ENCODE results near the gene CLBA1.
"Not testable (repeated sequence)": the region's sequence is repeated elsewhere in the genome, so short reads cannot be mapped to it uniquely, and the experiment has no call there.

The CLBA1 gene

DNA sequence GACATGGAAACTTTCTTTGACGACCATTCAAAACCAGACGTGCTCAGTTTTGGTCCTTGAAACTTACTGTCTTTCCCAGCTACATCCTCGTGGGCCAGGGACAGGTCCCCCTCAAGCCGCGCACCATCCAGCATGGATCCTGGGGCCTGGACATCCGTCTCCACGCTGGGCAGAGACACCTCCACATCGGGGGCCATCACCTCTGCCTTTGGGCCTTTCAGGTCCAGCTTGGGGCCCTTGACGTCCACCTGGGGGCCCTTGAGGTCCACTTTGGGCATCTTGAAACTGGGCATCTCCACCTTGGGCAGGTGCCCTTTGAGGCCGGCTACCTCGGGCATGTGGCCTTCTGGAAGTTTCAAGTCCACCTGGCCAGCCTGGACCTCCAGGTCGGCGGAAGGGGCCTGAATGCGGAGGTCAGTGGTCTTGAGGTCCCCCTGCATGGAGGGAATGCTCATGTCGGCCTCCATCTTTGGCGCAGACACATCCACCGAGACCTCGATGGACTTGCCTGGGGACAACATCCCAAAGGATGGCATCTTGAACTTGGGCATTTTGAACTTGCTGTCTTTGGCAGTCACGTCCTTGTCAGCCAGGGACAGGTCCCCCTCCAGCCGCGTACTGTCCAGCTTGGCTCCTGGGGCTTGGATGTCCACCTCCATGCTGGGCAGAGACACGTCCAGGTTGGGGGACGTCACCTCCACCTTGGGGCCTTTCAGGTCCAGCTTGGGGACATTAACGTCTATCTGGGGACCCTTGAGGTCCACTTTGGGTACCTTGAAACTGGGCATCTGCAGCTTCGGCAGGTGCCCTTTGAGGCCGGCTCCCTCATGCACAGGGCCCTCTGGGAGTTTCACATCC is 43.9 kb upstream of the CLBA1 start:
- H3K9ac ChIP-seq (ENCODE audit: low read depth, low read length), result no peak overlapping the region
- 95% methylated on average over 26 of the region's 26 CpGs for WGBS
- H3K4me3 ChIP-seq (ENCODE audit: low read length), result no peak overlapping the region
- H3K27me3 ChIP-seq (ENCODE audit: insufficient read depth, low read length), result peaks cover 23% of the 10 kb centered on the region
- H3K27ac ChIP-seq (ENCODE audit: low read depth, low read length), result no peak overlapping the region
- H3K4me1 ChIP-seq (ENCODE audit: insufficient read depth, low read length), result no peaks in the 10 kb centered on the region
- H3K36me3 ChIP-seq (ENCODE audit: insufficient read depth, low read length), result no peaks in the 10 kb centered on the region
- H3K9me3 ChIP-seq (ENCODE audit: insufficient read depth, low read depth, low read length), result no peaks in the 10 kb centered on the region

DNA sequence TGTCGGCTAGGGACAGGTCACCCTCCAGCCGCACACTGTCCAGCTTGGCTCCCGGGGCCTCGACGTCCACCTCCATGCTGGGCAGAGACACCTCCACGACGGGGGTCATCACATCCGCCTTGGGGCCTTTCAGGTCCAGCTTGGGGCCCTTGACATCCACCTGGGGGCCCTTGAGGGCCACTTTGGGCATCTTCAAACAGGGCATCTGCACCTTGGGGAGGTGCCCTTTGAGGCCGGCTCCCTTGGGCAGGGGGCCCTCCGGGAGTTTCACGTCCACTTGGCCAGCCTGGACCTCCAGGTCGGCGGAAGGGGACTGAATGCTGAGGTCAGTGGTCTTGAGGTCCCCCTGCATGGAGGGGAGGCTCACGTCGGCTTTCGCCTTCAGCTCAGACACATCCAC is 43.0 kb upstream of the CLBA1 start:
- Histone ChIP-seq H3K36me3 (ENCODE audit: insufficient read depth, low read length) (no peaks in the 10 kb centered on the region), H3K27me3 (ENCODE audit: insufficient read depth, low read length) (peaks cover 15% of the 10 kb centered on the region), H3K9me3 (ENCODE audit: insufficient read depth, low read depth, low read length) (no peaks in the 10 kb centered on the region), H3K4me3 (ENCODE audit: low read length) (no peak overlapping the region), H3K9ac (ENCODE audit: low read depth, low read length) (no peak overlapping the region), H3K4me1 (ENCODE audit: insufficient read depth, low read length) (no peaks in the 10 kb centered on the region), H3K27ac (ENCODE audit: low read depth, low read length) (no peak overlapping the region)
- 94% methylated on average over 16 of the region's 16 CpGs for WGBS

DNA sequence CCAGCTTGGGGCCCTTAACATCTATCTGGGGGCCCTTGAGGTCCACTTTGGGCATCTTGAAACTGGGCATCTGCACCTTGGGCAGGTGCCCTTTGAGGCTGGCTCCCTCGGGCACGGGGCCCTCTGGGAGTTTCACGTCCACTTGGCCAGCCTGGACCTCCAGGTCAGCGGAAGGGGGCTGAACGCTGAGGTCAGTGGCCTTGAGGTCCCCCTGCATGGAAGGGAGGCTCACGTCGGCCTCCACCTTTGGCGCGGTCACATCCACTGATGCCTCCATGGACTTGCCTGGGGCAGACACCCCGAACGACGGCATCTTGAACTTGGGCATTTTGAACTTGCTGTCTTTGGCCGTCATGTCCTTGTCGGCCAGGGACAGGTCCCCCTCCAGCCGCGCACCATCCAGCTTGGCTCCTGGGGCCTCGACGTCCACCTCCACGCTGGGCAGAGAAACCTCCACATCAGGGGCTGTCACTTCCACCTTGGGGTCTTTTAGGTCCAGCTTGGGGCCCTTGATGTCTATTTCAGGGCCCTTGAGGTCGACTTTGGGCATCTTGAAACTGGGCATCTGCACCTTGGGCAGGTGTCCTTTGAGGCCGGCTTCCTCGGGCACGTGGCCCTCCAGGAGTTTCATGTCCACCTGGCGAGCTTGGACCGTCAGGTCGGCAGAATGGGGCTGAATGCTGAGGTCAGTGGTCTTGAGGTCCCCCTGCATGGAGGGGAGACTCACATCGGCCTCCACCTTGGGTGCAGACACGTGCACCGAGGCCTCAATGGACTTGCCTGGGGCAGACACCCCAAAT is 42.2 kb upstream of the CLBA1 start:
- not testable (repeated sequence) for H3K36me3 ChIP-seq (ENCODE audit: insufficient read depth, low read length); H3K4me3 ChIP-seq (ENCODE audit: low read length); H3K4me1 ChIP-seq (ENCODE audit: insufficient read depth, low read length); H3K27ac ChIP-seq (ENCODE audit: low read depth, low read length); H3K9me3 ChIP-seq (ENCODE audit: insufficient read depth, low read depth, low read length); H3K27me3 ChIP-seq (ENCODE audit: insufficient read depth, low read length); H3K9ac ChIP-seq (ENCODE audit: low read depth, low read length)
- WGBS, result 94% methylated on average over 29 of the region's 29 CpGs

DNA sequence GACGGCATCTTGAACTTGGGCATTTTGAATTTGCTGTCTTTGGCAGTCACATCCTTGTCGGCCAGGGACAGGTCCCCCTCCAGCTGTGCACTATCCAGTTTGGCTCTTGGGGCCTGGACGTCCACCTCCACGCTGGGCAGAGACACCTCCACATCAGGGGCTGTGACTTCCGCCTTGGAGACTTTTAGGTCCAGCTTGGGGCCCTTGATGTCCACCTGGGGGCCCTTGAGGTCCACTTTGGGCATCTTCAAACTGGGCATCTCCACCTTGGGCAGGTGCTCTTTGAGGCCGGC is 41.6 kb upstream of the CLBA1 start:
- not testable (repeated sequence) for H3K9ac ChIP-seq (ENCODE audit: low read depth, low read length); H3K9me3 ChIP-seq (ENCODE audit: insufficient read depth, low read depth, low read length); H3K36me3 ChIP-seq (ENCODE audit: insufficient read depth, low read length); H3K4me3 ChIP-seq (ENCODE audit: low read length); H3K4me1 ChIP-seq (ENCODE audit: insufficient read depth, low read length); H3K27me3 ChIP-seq (ENCODE audit: insufficient read depth, low read length); H3K27ac ChIP-seq (ENCODE audit: low read depth, low read length)
- 94% methylated on average over 6 of the region's 6 CpGs for WGBS

DNA sequence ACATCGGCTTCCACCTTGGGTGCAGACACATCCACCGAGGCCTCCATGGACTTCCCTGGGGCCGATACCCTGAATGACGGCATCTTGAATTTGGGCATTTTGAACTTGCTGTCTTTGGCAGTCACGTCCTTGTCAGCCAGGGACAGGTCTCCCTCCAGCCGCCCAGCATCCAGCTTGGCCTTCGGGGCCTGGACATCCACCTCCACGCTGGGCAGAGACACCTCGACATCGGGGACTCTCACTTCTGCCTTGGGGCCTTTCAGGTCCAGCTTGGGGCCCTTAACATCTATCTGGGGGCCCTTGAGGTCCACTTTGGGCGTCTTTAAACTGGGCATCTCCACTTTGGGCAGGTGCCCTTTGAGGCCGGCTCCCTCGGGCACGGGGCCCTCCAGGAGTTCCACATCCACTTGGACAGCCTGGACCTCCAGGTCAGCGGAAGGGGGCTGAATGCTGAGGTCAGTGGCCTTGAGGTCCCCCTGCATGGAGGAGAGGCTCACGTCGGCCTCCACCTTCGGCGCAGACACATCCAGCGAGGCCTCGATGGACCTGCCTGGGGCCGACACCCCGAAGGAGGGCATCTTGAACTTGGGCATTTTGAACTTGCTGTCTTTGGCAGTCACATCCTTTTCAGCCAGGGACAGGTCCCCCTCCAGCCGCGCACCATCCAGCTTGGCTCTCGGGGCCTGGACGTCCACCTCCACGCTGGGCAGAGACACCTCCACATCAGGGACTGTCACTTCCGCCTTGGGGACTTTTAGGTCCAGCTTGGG is 41.0 kb upstream of the CLBA1 start:
- H3K9ac ChIP-seq (ENCODE audit: low read depth, low read length); H3K4me1 ChIP-seq (ENCODE audit: insufficient read depth, low read length); H3K9me3 ChIP-seq (ENCODE audit: insufficient read depth, low read depth, low read length); H3K27ac ChIP-seq (ENCODE audit: low read depth, low read length); H3K4me3 ChIP-seq (ENCODE audit: low read length); H3K36me3 ChIP-seq (ENCODE audit: insufficient read depth, low read length); H3K27me3 ChIP-seq (ENCODE audit: insufficient read depth, low read length): not testable (repeated sequence)
- WGBS, result 95% methylated on average over 29 of the region's 29 CpGs

DNA sequence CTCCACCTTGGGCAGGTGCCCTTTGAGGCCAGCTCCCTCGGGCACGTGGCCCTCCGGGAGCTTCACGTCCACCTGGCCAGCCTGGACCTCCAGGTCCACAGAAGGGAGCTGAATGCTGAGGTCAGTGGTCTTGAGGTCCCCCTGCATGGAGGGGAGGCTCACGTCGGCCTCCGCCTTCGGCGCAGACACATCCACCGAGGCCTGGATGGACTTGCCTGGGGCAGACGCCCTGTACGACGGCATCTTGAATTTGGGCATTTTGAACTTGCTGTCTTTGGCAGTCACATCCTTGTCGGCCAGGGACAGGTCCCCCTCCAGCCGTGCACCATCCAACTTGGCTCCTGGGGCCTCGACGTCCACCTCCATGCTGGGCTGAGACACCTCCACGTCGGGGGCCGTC is 40.3 kb upstream of the CLBA1 start:
- not testable (repeated sequence) for H3K9me3 ChIP-seq (ENCODE audit: insufficient read depth, low read depth, low read length); H3K9ac ChIP-seq (ENCODE audit: low read depth, low read length); H3K27me3 ChIP-seq (ENCODE audit: insufficient read depth, low read length); H3K4me1 ChIP-seq (ENCODE audit: insufficient read depth, low read length); H3K36me3 ChIP-seq (ENCODE audit: insufficient read depth, low read length); H3K27ac ChIP-seq (ENCODE audit: low read depth, low read length); H3K4me3 ChIP-seq (ENCODE audit: low read length)
- 95% methylated on average over 20 of the region's 20 CpGs for WGBS

DNA sequence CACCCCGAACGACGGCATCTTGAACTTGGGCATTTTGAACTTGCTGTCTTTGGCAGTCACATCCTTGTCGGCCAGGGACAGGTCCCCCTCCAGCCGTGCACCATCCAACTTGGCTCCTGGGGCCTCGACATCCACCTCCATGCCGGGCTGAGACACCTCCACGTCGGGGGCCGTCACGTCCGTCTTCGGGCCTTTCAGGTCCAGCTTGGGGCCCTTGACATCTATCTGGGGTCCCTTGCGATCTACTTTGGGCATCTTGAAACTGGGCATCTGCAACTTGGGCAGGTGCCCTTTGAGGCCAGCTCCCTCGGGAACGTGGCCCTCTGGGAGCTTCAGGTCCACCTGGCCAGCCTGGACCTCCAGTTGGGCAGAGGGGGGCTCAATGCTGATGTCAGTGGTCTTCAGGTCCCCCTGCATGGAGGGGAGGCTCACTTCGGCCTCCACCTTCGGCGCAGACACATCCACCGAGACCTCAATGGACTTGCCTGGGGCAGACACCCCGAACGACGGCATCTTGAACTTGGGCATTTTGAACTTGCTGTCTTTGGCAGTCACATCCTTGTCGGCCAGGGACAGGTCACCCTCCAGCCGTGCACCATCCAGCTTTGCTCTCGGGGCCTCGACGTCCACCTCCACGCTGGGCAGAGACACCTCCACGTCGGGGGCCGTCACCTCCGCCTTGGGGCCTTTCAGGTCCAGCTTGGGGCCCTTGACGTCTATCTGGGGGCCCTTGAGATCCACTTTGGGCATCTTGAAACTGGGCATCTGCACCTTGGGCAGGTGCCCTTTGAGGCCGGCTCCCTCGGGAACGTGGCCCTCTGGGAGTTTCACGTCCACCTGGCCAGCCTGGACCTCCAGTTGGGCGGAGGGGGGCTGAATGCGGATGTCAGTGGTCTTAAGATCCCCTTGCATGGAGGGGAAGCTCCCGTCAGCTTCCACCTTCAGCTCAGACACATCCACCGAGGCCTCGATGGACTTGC is 39.3 kb upstream of the CLBA1 start:
- not testable (repeated sequence) for H3K4me1 ChIP-seq (ENCODE audit: insufficient read depth, low read length); H3K27me3 ChIP-seq (ENCODE audit: insufficient read depth, low read length); H3K27ac ChIP-seq (ENCODE audit: low read depth, low read length); H3K9me3 ChIP-seq (ENCODE audit: insufficient read depth, low read depth, low read length); H3K9ac ChIP-seq (ENCODE audit: low read depth, low read length); H3K4me3 ChIP-seq (ENCODE audit: low read length); H3K36me3 ChIP-seq (ENCODE audit: insufficient read depth, low read length)
- WGBS, result 96% methylated on average over 43 of the region's 43 CpGs

DNA sequence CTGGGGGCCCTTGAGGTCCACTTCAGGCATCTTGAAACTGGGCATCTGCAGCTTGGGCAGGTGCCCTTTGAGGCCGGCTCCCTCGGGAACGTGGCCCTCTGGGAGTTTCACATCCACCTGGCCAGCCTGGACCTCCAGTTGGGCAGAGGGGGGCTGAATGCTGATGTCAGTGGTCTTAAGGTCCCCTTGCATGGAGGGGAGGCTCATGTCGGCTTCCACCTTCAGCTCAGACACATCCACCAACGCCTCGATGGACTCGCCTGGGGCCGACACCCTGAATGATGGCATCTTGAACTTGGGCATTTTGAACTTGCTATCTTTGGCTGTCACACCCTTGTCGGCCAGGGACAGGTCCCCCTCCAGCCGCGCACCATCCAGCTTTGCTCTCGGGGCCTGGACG is 38.4 kb upstream of the CLBA1 start:
- not testable (repeated sequence) for H3K27ac ChIP-seq (ENCODE audit: low read depth, low read length); H3K4me3 ChIP-seq (ENCODE audit: low read length); H3K9me3 ChIP-seq (ENCODE audit: insufficient read depth, low read depth, low read length); H3K36me3 ChIP-seq (ENCODE audit: insufficient read depth, low read length); H3K9ac ChIP-seq (ENCODE audit: low read depth, low read length); H3K4me1 ChIP-seq (ENCODE audit: insufficient read depth, low read length); H3K27me3 ChIP-seq (ENCODE audit: insufficient read depth, low read length)
- WGBS, result 93% methylated on average over 13 of the region's 13 CpGs

DNA sequence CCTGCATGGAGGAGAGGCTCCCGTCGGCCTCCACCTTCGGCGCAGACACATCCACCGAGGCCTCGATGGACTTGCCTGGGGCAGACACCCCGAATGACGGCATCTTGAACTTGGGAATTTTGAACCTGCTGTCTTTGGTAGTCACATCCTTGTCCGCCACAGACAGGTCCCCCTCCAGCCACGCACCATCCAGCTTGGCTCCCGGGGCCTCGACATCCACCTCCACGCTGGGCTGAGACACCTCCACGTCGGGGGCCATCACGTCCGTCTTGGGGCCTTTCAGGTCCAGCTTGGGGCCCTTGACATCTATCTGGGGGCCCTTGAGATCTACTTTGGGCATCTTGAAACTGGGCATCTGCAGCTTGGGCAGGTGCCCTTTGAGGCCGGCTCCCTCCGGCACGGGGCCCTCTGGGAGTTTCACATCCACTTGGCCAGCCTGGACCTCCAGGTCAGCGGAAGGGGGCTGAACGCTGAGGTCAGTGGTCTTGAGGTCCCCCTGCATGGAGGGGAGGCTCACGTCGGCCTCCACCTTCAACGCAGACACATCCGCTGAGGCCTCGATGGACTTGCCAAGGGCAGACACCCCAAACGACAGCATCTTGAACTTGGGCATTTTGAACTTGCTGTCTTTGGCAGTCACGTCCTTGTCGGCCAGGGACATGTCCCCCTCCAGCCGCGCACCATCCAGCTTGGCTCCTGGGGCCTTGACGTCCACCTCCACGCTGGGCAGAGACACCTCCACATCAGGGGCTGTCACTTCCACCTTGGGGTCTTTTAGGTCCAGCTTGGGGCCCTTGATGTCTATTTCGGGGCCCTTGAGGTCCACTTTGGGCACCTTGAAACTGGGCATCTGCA is 37.5 kb upstream of the CLBA1 start:
- H3K9me3 ChIP-seq (ENCODE audit: insufficient read depth, low read depth, low read length); H3K36me3 ChIP-seq (ENCODE audit: insufficient read depth, low read length); H3K27ac ChIP-seq (ENCODE audit: low read depth, low read length); H3K9ac ChIP-seq (ENCODE audit: low read depth, low read length); H3K27me3 ChIP-seq (ENCODE audit: insufficient read depth, low read length); H3K4me3 ChIP-seq (ENCODE audit: low read length); H3K4me1 ChIP-seq (ENCODE audit: insufficient read depth, low read length): not testable (repeated sequence)
- 96% methylated on average over 35 of the region's 35 CpGs for WGBS

DNA sequence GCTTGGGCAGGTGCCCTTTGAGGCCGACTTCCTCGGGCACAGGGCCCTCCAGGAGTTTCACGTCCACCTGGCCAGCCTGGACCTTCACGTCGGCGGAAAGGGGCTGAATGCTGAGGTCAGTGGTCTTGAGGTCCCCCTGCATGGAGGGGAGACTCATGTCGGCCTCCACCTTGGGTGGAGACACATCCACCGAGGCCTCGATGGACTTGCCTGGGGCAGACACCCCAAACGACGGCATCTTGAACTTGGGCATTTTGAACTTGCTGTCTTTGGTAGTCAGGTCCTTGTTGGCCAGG is 36.9 kb upstream of the CLBA1 start:
- H3K27ac ChIP-seq (ENCODE audit: low read depth, low read length), result no peak overlapping the region
- no peaks in the 10 kb centered on the region for H3K4me1 ChIP-seq (ENCODE audit: insufficient read depth, low read length)
- H3K4me3 ChIP-seq (ENCODE audit: low read length), result no peak overlapping the region
- H3K9me3 ChIP-seq (ENCODE audit: insufficient read depth, low read depth, low read length), result no peaks in the 10 kb centered on the region
- no peak overlapping the region for H3K9ac ChIP-seq (ENCODE audit: low read depth, low read length)
- no peaks in the 10 kb centered on the region for H3K36me3 ChIP-seq (ENCODE audit: insufficient read depth, low read length)
- WGBS, result 95% methylated on average over 11 of the region's 11 CpGs
- H3K27me3 ChIP-seq (ENCODE audit: insufficient read depth, low read length), result no peaks in the 10 kb centered on the region

Measured in HUES64 (cell line).